Ramos (cell line): ENCODE measurements around the gene FHIT.

Source experiments
- in situ Hi-C: fragments of 300-500 bp; cut with MboI; formaldehyde crosslinking; loops from one replicate; pipeline ENCODE4 v1.14.3; 2022; ENCODE audit warnings: low sequenced_read_pairs; ENCODE audit not compliant: unreplicated experiment

Gene FHIT

GRCh38 chr3:60289341-60290121 is 961.7 kb downstream of the FHIT start:
- in situ Hi-C loops, result no loop called here

DNA sequence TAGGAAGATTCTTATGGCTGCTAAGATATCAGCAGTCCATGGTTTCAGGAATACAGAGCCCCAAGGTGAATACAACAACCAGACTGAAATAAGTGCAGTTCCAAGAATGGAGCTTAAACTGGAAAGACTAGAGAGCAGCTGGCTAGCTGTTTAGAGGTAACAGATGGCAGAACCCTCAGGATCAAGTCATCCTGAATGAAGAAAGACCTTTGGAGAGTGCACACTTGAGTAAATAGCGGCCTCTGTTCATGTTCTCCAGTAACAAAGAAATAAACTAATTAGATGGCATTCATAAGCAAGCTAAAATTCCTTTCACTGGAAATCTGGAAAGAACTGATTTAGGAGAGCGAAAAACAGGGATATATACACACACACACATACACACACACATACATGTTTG is 968.4 kb downstream of the FHIT start:
- in situ Hi-C loops, result no loop called here

DNA sequence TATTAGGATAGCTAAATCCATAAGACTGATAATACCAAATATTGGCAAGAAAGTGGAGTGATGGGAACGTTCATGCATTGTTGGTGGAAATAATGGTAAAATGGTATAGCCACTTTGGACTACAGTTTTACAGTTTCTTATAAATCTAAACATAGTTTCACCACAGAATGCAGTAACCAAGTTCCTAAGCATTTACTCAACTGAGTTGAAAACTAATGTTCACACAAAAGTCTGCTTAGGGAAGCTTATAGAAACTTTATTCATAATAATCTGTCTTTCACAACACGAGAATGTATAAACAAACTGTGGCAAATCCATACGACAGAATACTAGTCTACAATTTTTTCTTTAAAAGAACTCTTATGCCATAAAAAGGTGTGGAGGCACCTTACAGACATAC is 969.3 kb downstream of the FHIT start:
- in situ Hi-C loops, result no loop called here

GRCh38 chr3:60277361-60277800 is 973.9 kb downstream of the FHIT start:
- in situ Hi-C loops, result no loop called here

GRCh38 chr3:60276615-60277014 is 974.6 kb downstream of the FHIT start:
- in situ Hi-C loops, result no loop called here

DNA sequence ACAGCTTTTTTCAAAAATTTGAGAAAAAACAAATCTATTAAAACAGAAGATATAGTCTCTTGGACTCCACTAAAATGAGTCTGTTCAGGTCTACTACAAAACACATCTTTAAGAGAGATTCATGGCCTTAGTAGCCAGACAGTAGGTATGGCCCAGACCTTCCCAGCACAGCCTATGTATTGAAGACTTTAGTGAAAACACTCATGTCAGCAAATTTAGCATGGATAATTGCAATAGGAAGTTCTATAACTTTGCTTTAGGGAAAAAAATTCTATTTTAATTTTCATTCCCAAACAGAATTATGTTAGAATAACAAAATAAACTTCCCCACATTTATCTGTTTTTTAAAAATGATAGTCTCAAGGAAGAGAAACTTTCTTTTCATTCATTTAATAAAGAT is 976.6 kb downstream of the FHIT start:
- in situ Hi-C loops, result no loop called here

- in situ Hi-C loops, result no loop called here
Observed at GRCh38 chr3:60274098-60274497, 977.2 kb downstream of the FHIT start.

GRCh38 chr3:60269829-60270266 is 981.4 kb downstream of the FHIT start:
- in situ Hi-C loops, result no loop called here

- in situ Hi-C loops, result no loop called here
Observed at GRCh38 chr3:60269377-60269776, 981.9 kb downstream of the FHIT start.

DNA sequence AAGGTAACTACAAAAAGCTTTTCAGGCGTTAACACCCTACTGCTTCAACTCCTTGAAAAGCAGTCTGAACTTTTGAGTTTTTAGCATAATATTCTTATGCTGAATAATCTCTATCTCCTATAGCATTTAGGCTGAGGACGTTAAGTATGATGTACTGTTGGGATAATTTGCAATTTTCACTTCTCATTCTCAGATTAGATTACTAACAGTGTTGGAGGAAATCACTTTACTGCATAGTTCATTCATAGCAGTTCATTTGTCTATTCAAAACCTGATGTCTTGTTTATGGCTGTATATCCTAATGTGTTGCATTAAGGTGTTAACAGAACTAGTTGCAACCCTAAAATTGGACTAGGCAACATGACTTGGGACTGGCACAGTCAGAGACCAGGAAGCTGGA is 983.1 kb downstream of the FHIT start:
- in situ Hi-C loops, result no loop called here

DNA sequence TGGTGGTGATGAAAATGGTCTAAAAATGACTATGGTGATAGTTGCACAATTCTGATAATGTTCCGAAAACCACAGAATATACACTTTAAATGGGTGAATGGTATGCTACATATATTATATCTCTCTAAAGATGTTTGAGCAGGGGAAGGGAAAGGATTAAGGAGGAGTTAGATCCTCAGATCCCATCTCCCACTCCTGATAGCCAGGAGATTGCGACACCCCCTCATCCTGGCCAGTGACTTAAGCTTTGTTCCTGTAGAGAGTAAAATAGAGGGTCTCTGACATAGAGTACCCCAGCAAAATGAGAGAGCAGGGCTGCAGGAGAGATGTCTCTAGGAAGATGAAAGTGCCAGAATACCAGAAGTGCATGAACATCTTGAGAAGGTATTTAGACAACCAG is 984.8 kb downstream of the FHIT start:
- in situ Hi-C loops, result no loop called here

- in situ Hi-C loops, result no loop called here
Observed at GRCh38 chr3:60263191-60263590, 988.1 kb downstream of the FHIT start.

DNA sequence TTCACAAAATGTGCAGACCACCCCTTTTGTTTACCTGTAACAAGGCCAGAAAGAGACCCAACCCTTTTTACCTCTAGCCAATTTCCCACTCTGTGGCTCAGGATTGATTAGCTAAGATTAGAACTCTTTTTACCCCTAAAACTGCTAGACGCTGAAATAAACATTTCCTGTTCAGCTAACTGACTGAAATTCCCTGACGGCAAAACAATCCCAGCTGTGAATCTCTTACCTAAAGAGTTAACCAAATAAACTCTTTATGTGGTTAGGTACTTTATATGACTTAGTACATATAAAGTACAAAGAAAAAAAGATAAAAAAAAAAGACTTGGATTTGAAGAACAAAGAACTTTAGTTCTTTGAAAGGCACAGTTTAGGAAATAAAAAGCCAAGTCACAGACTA is 988.7 kb downstream of the FHIT start:
- in situ Hi-C loops, result no loop called here

DNA sequence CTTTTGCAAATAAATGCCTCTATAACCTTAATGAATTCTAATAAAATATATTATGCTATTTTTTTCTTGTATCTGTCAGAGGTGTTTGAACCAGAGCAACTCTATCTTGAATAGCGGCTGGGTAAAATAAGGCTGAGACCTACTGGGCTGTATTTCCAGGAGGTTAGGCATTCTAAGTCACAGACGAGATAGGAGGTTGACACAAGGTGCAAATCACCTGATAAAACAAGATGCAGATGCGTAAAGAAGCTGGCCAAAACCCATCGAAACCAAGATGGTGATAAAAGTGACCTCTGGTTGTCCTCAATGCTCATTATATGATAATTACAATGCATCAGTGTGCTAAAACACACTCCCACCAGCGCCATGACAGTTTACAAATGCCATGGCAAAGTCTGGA is 990.7 kb downstream of the FHIT start:
- in situ Hi-C loops, result no loop called here

- in situ Hi-C loops, result no loop called here
Observed at GRCh38 chr3:60250810-60251209, 1000.4 kb downstream of the FHIT start.

GRCh38 chr3:60250206-60250605 is 1001.0 kb downstream of the FHIT start:
- in situ Hi-C loops, result no loop called here

- in situ Hi-C loops, result no loop called here
Observed at GRCh38 chr3:60246361-60246760, 1004.9 kb downstream of the FHIT start.

DNA sequence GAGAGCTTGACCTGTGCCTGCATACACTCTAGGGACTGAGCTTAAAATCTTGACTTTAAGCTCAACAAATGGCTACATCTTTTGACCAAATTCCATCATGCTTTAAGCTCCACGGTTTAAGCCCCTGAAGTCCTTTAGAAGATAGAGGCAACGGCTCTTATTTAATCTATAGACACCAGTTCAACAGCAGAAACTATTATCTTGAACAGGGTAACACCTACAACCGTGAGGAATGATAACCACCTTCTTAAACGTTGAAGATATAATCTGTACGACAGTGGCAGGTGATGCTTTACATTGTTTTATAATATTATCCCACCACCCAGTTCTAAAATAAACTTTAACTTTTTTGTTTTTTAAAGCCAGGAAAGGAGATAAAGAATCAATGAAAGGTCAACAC is 1007.8 kb downstream of the FHIT start:
- in situ Hi-C loops, result no loop called here

- in situ Hi-C loops, result no loop called here
Observed at GRCh38 chr3:60240492-60240891, 1010.8 kb downstream of the FHIT start.

DNA sequence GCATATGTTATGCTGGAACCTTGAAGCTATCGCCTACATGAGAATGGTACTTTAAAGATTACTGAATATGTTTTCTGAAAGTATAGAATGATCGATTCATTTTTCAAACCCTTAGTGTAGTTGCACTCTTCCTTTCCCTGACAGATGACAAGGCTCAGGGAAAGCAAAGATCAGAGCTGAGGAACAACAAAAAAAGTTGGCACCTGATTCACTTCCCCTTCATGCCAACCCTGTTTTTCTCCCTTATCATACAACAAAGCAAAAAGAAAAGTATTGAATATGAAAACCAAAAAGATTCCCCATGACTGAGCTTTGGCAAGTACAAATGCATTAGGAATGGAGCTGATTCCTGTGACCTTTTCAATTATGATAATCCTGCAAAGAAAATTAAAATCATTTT is 1012.7 kb downstream of the FHIT start:
- in situ Hi-C loops, result no loop called here

GRCh38 chr3:60229502-60229901 is 1021.8 kb downstream of the FHIT start:
- in situ Hi-C loops, result no loop called here

DNA sequence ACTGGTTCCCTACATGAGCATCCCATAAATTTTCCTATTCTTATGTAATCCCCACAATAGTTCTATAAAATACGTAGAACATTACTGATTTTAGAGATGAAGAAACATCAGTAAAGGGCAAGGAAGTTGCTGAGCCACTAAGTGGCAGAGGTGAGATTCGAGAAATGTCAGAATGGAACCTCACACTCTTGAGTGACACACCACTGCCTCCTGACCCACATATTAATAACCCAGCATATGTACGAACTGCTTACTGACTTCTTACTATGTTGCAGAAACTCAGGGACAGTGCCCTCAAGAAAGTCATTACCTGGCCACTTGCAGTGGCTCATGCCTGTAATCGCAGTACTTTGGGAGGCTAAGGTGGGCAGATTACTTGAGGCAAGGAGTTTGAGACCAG is 1022.4 kb downstream of the FHIT start:
- in situ Hi-C loops, result no loop called here
